HG02943 (cell line): ENCODE results near the gene CKS2.

Experiments
- ATAC-seq: cut with Tn5 transposase; IDR thresholded peaks from one replicate; pipeline ENCODE4 v1.9.1; 2021; ENCODE audit warnings: mild to moderate bottlenecking, low read depth, moderate library complexity; ENCODE audit not compliant: unreplicated experiment

CKS2 gene

DNA sequence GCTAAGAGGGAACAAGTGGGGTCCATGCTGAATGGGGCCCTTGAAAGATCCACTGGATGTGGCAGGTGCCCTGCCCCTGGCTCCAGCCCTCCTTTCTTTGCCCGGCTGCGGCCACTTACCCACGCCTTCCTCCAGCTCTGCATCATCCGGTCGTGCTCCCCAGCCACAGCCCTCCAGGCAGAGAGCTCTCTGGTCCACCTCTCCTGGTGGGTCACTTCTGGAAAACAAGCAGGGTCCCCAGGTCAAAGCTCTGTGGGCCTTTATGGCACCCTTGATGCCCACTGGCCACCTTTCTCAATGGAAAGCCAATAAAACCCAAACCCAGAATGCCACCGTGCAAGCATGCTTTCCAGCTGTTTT lies 52.3 kb downstream of the CKS2 start:
- no peak for ATAC-seq

DNA sequence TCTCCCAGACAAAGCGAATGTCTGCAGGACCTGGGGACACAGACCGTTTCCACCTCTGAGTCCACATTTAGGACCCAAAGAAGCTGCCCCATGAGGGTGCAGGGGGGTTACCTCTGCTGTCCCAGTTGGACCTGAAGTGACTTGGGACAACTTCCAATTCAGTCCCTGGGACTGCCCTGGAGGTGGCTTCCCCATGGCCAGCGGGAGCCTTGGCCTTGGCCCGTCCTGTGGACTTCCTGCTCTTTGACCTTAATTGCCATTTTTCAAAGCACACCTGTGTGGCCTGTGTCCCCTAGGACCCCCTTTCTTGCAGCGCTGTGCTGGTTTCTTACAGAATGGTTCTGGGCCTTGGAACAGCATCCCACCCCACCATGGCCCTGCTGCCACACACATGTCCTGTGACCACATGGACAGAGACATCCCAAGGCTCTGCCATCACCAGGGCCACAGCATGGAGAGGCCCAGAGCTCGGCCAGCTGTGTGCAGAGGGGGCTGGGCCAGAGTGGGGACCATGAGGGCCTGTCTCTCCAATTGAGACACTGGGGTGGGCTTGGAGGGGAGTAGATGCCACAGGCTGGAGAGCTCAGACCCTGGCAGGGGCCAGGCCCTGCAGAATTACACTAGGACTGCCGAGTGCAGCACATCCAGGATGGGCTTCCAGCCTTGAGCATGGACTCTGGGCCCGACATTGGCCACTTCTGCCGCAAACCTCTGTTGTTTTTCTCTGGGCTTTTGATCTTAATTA lies 53.1 kb downstream of the CKS2 start:
- ATAC-seq = no peak

DNA sequence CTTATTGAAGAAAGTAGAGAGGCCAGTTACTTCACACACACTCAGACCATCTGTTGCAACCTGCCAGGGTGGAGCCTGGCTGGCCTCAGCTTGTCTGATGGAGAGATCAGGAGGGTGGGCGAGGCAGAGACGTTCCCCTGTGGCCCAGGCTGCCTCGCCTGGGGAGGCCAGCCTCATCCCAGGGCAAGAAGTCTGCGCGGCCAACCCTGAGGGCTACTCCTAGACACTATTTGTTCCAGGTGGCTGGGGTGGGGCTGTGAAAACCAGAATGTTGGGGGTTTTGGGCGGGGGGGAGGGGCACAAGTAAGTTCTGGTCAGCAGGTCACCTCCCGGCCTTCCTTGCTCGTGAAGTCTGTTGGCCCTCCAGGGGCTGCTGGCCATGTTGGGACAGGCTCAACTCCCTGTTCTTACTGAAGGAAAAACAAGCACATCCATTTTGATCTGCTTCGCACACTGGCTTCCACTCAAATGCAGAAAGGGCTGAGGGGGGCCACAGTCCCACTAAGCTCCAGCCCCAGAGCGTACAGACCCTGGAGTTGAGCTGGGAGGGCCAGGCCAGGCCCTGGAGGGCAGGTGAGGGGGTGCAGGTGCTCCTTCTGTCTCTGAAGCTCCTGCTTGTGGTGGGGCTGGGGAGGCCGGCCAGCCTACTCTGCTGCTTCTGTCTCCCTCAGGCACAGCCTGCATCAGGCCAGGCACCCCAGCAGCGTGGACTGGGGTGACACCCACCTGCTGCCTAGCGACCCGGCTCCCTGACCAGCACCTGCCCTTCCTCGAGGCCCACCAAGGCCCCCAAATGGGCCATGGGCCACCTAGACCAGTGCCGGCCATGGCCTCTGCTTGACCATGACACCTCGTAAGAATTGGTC lies 53.9 kb downstream of the CKS2 start:
- ATAC-seq = no peak

DNA sequence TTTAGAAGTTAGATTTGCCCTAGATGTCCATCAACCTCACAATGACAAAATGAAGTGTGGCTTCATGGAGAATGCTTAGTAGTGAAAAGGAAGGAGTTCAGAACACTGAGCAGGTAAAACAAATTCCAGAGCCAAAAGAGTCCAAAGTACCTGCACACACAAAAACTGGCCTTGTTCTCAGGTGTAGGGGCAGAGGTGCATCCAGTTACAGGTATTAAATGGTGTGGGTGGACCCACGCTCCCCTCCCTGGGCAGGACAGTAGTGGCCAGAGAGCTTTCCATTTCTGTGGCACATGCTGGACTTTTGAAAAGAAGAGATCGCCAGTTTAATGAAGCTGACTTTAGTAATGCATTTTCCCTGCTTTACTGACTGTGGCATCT lies 54.5 kb downstream of the CKS2 start:
- no peak for ATAC-seq
